GM12878 (cell line): ENCODE results near the gene MRPL32. TPM values are rescaled to one million over a fixed set of nuclear protein-coding genes. Genes with fewer than 3 reads are reported as not detected.

Experiments used
- ATAC-seq: fragments of 200-7000 bp; cut with Tn5 transposase; 3 replicates; pipeline ENCODE4 v1.9.1; 2020; ENCODE audit warnings: mild to moderate bottlenecking, moderate library complexity
- BruUV-seq: library from RNA; stranded (reverse); fragments of 400-500 nt; replicated peaks from 2 replicates; lab custom pipeline; 2021; lab: Mats Ljungman, UMichigan
- CTCF ChIA-PET: fragments of 300-600 bp; sonication (Branson Sonifier 250); formaldehyde crosslinking; extraction: SDS; loops from one replicate; lab custom pipeline; 2021; ENCODE audit warnings: inconsistent platforms; lab: Yijun Ruan, JAX
- POLR2A ChIA-PET: fragments of 350-600 bp; formaldehyde crosslinking; extraction: SDS; loops from one replicate; lab custom pipeline; 2021; ENCODE audit warnings: inconsistent platforms; lab: Charles Lee
- RAD21 ChIA-PET: fragments of 300-600 bp; sonication (Branson Sonifier 250); formaldehyde crosslinking; loops from one replicate; lab custom pipeline; 2023; ENCODE audit warnings: antibody characterized with exemption; ENCODE audit not compliant: unreplicated experiment; lab: Charles Lee
- SMC1A ChIA-PET: fragments of 300-600 bp; sonication (Branson Sonifier 250); formaldehyde crosslinking; loops from one replicate; lab custom pipeline; 2023; ENCODE audit not compliant: unreplicated experiment, uncharacterized antibody; lab: Charles Lee
- DNase-seq: peaks from one replicate; pipeline ENCODE4 v3.0.0-alpha.2; 2011; ENCODE audit warnings: low read depth, low spot score
- FAIRE-seq: peaks from 3 replicates; lab custom pipeline; 2011; peaks lifted over from hg19 to GRCh38; lab: Jason Lieb, UNC
- H2AFZ ChIP-seq: 2 replicates; pipeline ENCODE4 v1.6.0; 2011; ENCODE audit warnings: low read depth, low read length, control low read depth; ENCODE audit not compliant: control insufficient read depth
- H3K27ac ChIP-seq: 2 replicates; pipeline ENCODE4 v1.5.1; 2011; ENCODE audit warnings: control low read depth; ENCODE audit not compliant: control insufficient read depth, insufficient read depth
- H3K27me3 ChIP-seq, 2 experiments: replicated peaks in 1 of 2; 2 replicates each; pipeline versions ENCODE4 v1.6.0 to v1.6.1; 2011; ENCODE audit warnings: low read length in 1 of 2; ENCODE audit not compliant: control insufficient read depth in 2 of 2, insufficient read depth in 2 of 2
- H3K36me3 ChIP-seq, 2 experiments: 2 replicates each; pipeline ENCODE4 v1.5.1; 2011; ENCODE audit warnings: low read length in 1 of 2; ENCODE audit not compliant: control insufficient read depth in 2 of 2, insufficient read depth in 2 of 2
- H3K4me1 ChIP-seq: 2 replicates; pipeline ENCODE4 v1.6.1; 2011; ENCODE audit warnings: mild to moderate bottlenecking, low read length, moderate library complexity, mixed read lengths; ENCODE audit not compliant: control insufficient read depth, insufficient read depth
- H3K4me2 ChIP-seq: 2 replicates; pipeline ENCODE4 v1.6.0; 2011; ENCODE audit warnings: control low read depth; ENCODE audit not compliant: control insufficient read depth, insufficient read depth
- H3K4me3 ChIP-seq: fragments of 200-600 bp; sonication (generic); 2 replicates; pipeline ENCODE4 v1.5.1; 2016
- H3K79me2 ChIP-seq: 2 replicates; pipeline ENCODE4 v1.6.0; 2011; ENCODE audit warnings: low read length; ENCODE audit not compliant: control insufficient read depth, insufficient read depth
- H3K9ac ChIP-seq: 2 replicates; pipeline ENCODE4 v1.8.0; 2011; ENCODE audit warnings: low read length, control low read depth, mixed read lengths; ENCODE audit not compliant: control insufficient read depth, insufficient read depth
- H3K9me3 ChIP-seq: replicated peaks from 3 replicates; pipeline ENCODE4 v1.5.1; 2011; ENCODE audit warnings: mild to moderate bottlenecking, low read length; ENCODE audit not compliant: control insufficient read depth, insufficient read depth
- H4K20me1 ChIP-seq: 2 replicates; pipeline ENCODE4 v1.6.0; 2011; ENCODE audit not compliant: control insufficient read depth, insufficient read depth
- CEBPB ChIP-seq, 2 experiments: fragments of 150-350 bp in 1 of 2; IDR thresholded peaks; 2 replicates each; pipeline ENCODE4 v1.6.1; 2012 to 2014; ENCODE audit warnings: low read depth in 2 of 2, low read length in 2 of 2, borderline replicate concordance in 1 of 2, inconsistent platforms in 1 of 2
- ETV6 ChIP-seq, 2 experiments: fragments of 450-650 bp in 1 of 2; IDR thresholded peaks in 1 of 2; conservative IDR thresholded peaks in 1 of 2; 2 replicates each; pipeline ENCODE4 v1.6.1; 2014; ENCODE audit warnings: antibody characterized with exemption in 1 of 2, borderline replicate concordance in 1 of 2, low read depth in 1 of 2, mild to moderate bottlenecking in 1 of 2, moderate library complexity in 1 of 2
- JUNB ChIP-seq: IDR thresholded peaks from 2 replicates; pipeline ENCODE4 v1.6.1; 2016; ENCODE audit warnings: antibody characterized with exemption, mild to moderate bottlenecking
- MEF2A ChIP-seq: IDR thresholded peaks from 2 replicates; pipeline ENCODE4 v1.6.1; 2011; ENCODE audit warnings: low read depth, mild to moderate bottlenecking, low read length, moderate library complexity; ENCODE audit not compliant: insufficient read depth
- RCOR1 ChIP-seq: conservative IDR thresholded peaks from 2 replicates; pipeline ENCODE4 v1.6.1; 2012; ENCODE audit warnings: low read depth, low read length, improper control_type of control experiment
- SMC3 ChIP-seq: IDR thresholded peaks from 2 replicates; pipeline ENCODE4 v1.6.1; 2011; ENCODE audit warnings: low read length, improper control_type of control experiment, borderline replicate concordance
- STAT3 ChIP-seq: IDR thresholded peaks from 2 replicates; pipeline ENCODE4 v1.6.1; 2011; ENCODE audit warnings: low read depth, low read length, improper control_type of control experiment
- TARDBP ChIP-seq: IDR thresholded peaks from 2 replicates; pipeline ENCODE4 v1.6.1; 2016; ENCODE audit warnings: borderline replicate concordance
- WGBS: methylation state at CpG from one replicate; pipeline ENCODE4 v1.1.6; 2016; ENCODE audit warnings: low lambda C conversion rate; ENCODE audit not compliant: insufficient replicate concordance, insufficient coverage; ENCODE audit errors: missing lambda C conversion rate; 5-methylcytosine and 5-hydroxymethylcytosine counted together
- in situ Hi-C: fragments of 300-500 bp; cut with MboI; formaldehyde crosslinking; loops from 9 replicates; pipeline ENCODE4 v1.14.3; 2018; ENCODE audit warnings: mixed read lengths
- intact Hi-C: fragments of 100-400 bp; cut with micrococcal nuclease; formaldehyde crosslinking; loops from one replicate; pipeline ENCODE4 v1.14.2; 2022; ENCODE audit not compliant: unreplicated experiment
- polyA plus RNA-seq, 11 experiments: library from polyadenylated mRNA; depleted of rRNA in 4 of 11; unstranded in 6 of 11; stranded (reverse) in 5 of 11; fragments of >200 nt; fragmentation: Nextera tagmentation in 4 of 11; fragmentation: Illumina TruSeq in 1 of 11; extraction: Ambion mirVana in 4 of 11; extraction: Trizol in 1 of 11; gene quantifications; 1 replicate in 1 of 11; 2 replicates in 10 of 11; pipeline versions ENCODE4 v1.2.1 to v1.2.3, GENCODE V29; 2011 to 2016; ENCODE audit warnings: inconsistent platforms in 2 of 11, missing spikeins in 2 of 11, low read depth in 1 of 11
- total RNA-seq, 4 experiments: library from RNA; depleted of rRNA in 3 of 4; stranded (reverse); fragments of >200 nt in 3 of 4; fragmentation: Illumina TruSeq in 1 of 4; extraction: Trizol in 1 of 4; gene quantifications; 2 replicates each; pipeline versions ENCODE4 v1.2.1 to v1.2.3, GENCODE V29; 2013 to 2021
- TF ChIP-seq, protein P1 (sequence below): fragments of 450-650 bp; formaldehyde crosslinking; IDR thresholded peaks from 2 replicates; pipeline ENCODE4 v1.4.0; 2020; ENCODE audit warnings: mild to moderate bottlenecking, moderate library complexity
- TF ChIP-seq, protein P2 (sequence below): fragments of 450-650 bp; IDR thresholded peaks from 2 replicates; pipeline ENCODE4 v1.6.1; 2017; ENCODE audit warnings: mild to moderate bottlenecking

MRPL32 gene
- total and polyA plus RNA-seq, 10 of the 15 experiments (the other 5 are each of a cell fraction or from before 2014, with no cell fraction given): 65.3 to 339 (median 112) TPM

DNA sequence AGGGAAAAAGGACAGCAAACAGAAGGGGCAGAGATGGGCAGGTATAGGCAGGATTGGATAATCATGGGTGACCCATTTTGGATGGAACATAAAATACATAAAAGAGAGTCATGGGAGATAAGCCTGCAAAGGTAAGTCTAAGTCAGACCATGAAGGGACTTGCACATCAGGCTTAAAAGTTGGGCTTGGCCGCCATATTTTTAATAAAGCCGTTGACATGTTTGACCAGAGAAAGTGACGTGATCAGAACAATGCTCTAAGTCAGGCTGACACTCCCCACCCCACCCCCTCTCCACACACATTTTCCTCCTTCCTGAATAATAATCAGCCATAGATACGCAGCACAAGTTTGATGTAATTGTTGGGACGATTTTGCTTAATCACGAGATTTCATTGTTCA, 54.0 kb downstream of the MRPL32 start:
- no peak overlapping the region for H3K9ac ChIP-seq
- DNase-seq: no peak

DNA sequence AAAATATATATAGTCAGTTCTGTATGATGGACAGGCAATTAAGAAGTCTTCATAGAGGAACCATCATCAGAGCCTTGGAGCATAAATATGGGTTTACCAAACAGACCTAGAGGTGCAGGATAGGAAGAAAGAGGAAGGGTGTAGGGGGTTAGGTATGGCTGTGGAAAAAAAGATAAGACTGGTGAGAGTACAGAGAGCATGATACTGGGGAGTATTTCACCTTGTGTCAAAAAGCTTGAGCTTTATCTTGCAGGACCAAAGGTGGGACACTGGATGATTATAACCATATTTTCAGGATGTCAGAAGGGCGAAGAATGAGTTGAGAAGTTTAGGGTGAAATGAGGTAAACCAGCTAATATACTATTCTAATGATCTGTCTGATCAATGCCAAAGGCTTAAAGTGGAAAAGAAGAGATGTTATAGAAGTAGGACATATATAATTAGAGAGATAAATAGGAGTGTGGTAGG, 54.6 kb downstream of the MRPL32 start:
- DNase-seq (no peak), FAIRE-seq (no peak), ATAC-seq (no peak)
- in situ Hi-C loops (no loop called here), intact Hi-C loops (no loop called here)
- 0% methylated on average over 1 of the region's 1 CpG for WGBS
- Histone ChIP-seq H4K20me1 (no peaks in the 10 kb centered on the region), H3K4me3 (no peak overlapping the region), H3K27me3 (no peaks in the 10 kb centered on the region), H3K4me1 (no peaks in the 10 kb centered on the region), H3K79me2 (no peaks in the 10 kb centered on the region), H2AFZ (no peak overlapping the region), H3K27ac (no peak overlapping the region), H3K9ac (no peak overlapping the region), H3K4me2 (no peak overlapping the region), H3K9me3 (no peaks in the 10 kb centered on the region), H3K36me3 (no peaks in the 10 kb centered on the region)
- ChIA-PET CTCF (no interaction called here), POLR2A (no interaction called here), SMC1A (interaction anchor here (1.0 to 2.0 kb wide), 2 partner anchors 13 to 24 kb away, joined by 3 to 7 read pairs; no protein-coding TSS in a partner anchor), RAD21 (no interaction called here)
- no TSS peak for BruUV-seq
- TF ChIP-seq, protein P1, sequence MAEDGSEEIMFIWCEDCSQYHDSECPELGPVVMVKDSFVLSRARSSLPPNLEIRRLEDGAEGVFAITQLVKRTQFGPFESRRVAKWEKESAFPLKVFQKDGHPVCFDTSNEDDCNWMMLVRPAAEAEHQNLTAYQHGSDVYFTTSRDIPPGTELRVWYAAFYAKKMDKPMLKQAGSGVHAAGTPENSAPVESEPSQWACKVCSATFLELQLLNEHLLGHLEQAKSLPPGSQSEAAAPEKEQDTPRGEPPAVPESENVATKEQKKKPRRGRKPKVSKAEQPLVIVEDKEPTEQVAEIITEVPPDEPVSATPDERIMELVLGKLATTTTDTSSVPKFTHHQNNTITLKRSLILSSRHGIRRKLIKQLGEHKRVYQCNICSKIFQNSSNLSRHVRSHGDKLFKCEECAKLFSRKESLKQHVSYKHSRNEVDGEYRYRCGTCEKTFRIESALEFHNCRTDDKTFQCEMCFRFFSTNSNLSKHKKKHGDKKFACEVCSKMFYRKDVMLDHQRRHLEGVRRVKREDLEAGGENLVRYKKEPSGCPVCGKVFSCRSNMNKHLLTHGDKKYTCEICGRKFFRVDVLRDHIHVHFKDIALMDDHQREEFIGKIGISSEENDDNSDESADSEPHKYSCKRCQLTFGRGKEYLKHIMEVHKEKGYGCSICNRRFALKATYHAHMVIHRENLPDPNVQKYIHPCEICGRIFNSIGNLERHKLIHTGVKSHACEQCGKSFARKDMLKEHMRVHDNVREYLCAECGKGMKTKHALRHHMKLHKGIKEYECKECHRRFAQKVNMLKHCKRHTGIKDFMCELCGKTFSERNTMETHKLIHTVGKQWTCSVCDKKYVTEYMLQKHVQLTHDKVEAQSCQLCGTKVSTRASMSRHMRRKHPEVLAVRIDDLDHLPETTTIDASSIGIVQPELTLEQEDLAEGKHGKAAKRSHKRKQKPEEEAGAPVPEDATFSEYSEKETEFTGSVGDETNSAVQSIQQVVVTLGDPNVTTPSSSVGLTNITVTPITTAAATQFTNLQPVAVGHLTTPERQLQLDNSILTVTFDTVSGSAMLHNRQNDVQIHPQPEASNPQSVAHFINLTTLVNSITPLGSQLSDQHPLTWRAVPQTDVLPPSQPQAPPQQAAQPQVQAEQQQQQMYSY (CRISPR knock-in tag): no peak
- TF ChIP-seq, protein P2, sequence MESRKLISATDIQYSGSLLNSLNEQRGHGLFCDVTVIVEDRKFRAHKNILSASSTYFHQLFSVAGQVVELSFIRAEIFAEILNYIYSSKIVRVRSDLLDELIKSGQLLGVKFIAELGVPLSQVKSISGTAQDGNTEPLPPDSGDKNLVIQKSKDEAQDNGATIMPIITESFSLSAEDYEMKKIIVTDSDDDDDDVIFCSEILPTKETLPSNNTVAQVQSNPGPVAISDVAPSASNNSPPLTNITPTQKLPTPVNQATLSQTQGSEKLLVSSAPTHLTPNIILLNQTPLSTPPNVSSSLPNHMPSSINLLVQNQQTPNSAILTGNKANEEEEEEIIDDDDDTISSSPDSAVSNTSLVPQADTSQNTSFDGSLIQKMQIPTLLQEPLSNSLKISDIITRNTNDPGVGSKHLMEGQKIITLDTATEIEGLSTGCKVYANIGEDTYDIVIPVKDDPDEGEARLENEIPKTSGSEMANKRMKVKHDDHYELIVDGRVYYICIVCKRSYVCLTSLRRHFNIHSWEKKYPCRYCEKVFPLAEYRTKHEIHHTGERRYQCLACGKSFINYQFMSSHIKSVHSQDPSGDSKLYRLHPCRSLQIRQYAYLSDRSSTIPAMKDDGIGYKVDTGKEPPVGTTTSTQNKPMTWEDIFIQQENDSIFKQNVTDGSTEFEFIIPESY: no peak
- TF ChIP-seq STAT3 (no peak), SMC3 (no peak), ETV6 (conservative IDR thresholded peaks at IDR 0.05 in 1 of 2, IDR thresholded peaks at IDR 0.05 in 1 of 2; ENCODE audit: borderline replicate concordance in 1 of 2, low read depth in 1 of 2) (no peak), RCOR1 (no peak)

More for the DNA sequence above, 54.0 kb downstream of the MRPL32 start:
- Histone ChIP-seq H3K4me1 (no peaks in the 10 kb centered on the region), H3K4me2 (no peak overlapping the region), H3K4me3 (no peak overlapping the region), H3K79me2 (no peaks in the 10 kb centered on the region), H4K20me1 (no peaks in the 10 kb centered on the region), H3K27ac (no peak overlapping the region), H3K36me3 (no peaks in the 10 kb centered on the region), H3K27me3 (no peaks in the 10 kb centered on the region), H3K9me3 (no peaks in the 10 kb centered on the region), H2AFZ (no peak overlapping the region)
- RAD21 ChIA-PET: no interaction called here
- CTCF ChIA-PET: no interaction called here
- SMC1A ChIA-PET: interaction anchor here (1.0 kb wide), 1 partner anchor 23 kb away, joined by 3 read pairs; no protein-coding TSS in a partner anchor
- in situ Hi-C loops (no loop called here), intact Hi-C loops (no loop called here)
- no peak for TF ChIP-seq CEBPB (IDR thresholded peaks at IDR 0.05; ENCODE audit: borderline replicate concordance in 1 of 2, low read depth in 2 of 2, low read length in 2 of 2)
- no peak for TF ChIP-seq MEF2A
- TF ChIP-seq TARDBP: no peak
- no peak for TF ChIP-seq JUNB
- no peak for ATAC-seq
- no peak for FAIRE-seq
- WGBS: 66% methylated on average over 6 of the region's 6 CpGs
- BruUV-seq: no TSS peak
- POLR2A ChIA-PET: no interaction called here
